GM21737 (cell line): ENCODE results near the gene GALNT9.
A peak's percentile ranks its signal among the peaks of the same experiment; 100 is the strongest.

Source experiments
- ATAC-seq: cut with Tn5 transposase; IDR thresholded peaks from one replicate; pipeline ENCODE4 v1.9.1; 2021; ENCODE audit warnings: mild to moderate bottlenecking, moderate library complexity; ENCODE audit not compliant: unreplicated experiment

Gene GALNT9

GRCh38 chr12:132161796-132162507, 167.4 kb downstream of the GALNT9 start:
- no peak for ATAC-seq

GRCh38 chr12:132161036-132161781, 168.2 kb downstream of the GALNT9 start:
- no peak for ATAC-seq

GRCh38 chr12:132160601-132161035, 168.8 kb downstream of the GALNT9 start:
- ATAC-seq = no peak

GRCh38 chr12:132160016-132160415, 169.4 kb downstream of the GALNT9 start:
- no peak for ATAC-seq

- ATAC-seq = no peak
Measured at GRCh38 chr12:132159555-132160003, 169.8 kb downstream of the GALNT9 start.

- no peak for ATAC-seq
Measured at GRCh38 chr12:132158677-132159554, 170.5 kb downstream of the GALNT9 start.

- no peak for ATAC-seq
Measured at GRCh38 chr12:132157733-132158409, 171.5 kb downstream of the GALNT9 start.

GRCh38 chr12:132156573-132157325, 172.6 kb downstream of the GALNT9 start:
- ATAC-seq = no peak

- ATAC-seq = no peak
Measured at GRCh38 chr12:132155771-132156572, 173.4 kb downstream of the GALNT9 start.

- no peak for ATAC-seq
Measured at GRCh38 chr12:132154941-132155770, 174.2 kb downstream of the GALNT9 start.

- ATAC-seq = peak; percentile 3
Measured at GRCh38 chr12:132154341-132154761, 175.0 kb downstream of the GALNT9 start.

- peak; percentile 86 for ATAC-seq
Measured at GRCh38 chr12:132153501-132154340, 175.7 kb downstream of the GALNT9 start.

GRCh38 chr12:132152953-132153352, 176.4 kb downstream of the GALNT9 start:
- no peak for ATAC-seq

GRCh38 chr12:132152411-132152821, 177.0 kb downstream of the GALNT9 start:
- ATAC-seq = no peak

GRCh38 chr12:132151766-132152410, 177.5 kb downstream of the GALNT9 start:
- no peak for ATAC-seq

GRCh38 chr12:132151145-132151765, 178.1 kb downstream of the GALNT9 start:
- no peak for ATAC-seq
